Measurements from ENCODE around the gene ACTL7A.

The ACTL7A gene

GRCh38 chr9:108910914-108911313 lies 48.8 kb downstream of the ACTL7A start:
- Histone ChIP-seq H3K27ac (ENCODE audit: poor library complexity, severe bottlenecking) (no peak overlapping the region), H3K27me3 (ENCODE audit: insufficient read depth, poor library complexity, severe bottlenecking) (no peaks in the 10 kb centered on the region), H3K36me3 (ENCODE audit: low read depth) (peaks cover 94% of the 10 kb centered on the region), H3K4me1 (ENCODE audit: insufficient read depth, poor library complexity, severe bottlenecking) (no peaks in the 10 kb centered on the region), H3K9me3 (ENCODE audit: severe bottlenecking) (no peaks in the 10 kb centered on the region), H3K4me3 (ENCODE audit: severe bottlenecking) (no peak overlapping the region)
- no peak for ATAC-seq (ENCODE audit: low read depth)
- TF ChIP-seq CTCF (IDR thresholded peaks at IDR 0.05; ENCODE audit: poor library complexity, severe bottlenecking), result no peak
- no peak for DNase-seq (ENCODE audit: low spot score)

DNA sequence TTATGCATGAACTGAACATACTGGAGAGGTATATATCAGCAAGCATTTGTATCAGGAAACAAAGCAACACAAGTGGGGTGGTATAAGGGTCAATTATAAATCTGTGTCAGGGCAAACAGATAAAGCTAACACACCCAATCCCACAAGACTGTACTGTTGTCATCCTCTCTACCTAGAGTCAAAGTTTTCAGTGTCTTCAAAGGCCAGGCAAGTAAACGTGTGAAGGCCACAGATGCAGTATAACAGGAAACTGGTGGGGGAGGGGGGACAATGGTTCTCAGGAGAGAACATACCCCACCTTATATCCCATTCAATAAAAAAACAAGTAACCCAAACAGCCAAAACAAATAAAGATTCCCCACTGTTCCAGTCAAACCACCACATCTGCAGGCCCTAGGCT lies 49.8 kb downstream of the ACTL7A start:
- Histone ChIP-seq H3K27me3 (ENCODE audit: insufficient read depth, poor library complexity, severe bottlenecking) (no peaks in the 10 kb centered on the region), H3K4me3 (ENCODE audit: severe bottlenecking) (no peak overlapping the region), H3K4me1 (ENCODE audit: insufficient read depth, poor library complexity, severe bottlenecking) (no peaks in the 10 kb centered on the region), H3K36me3 (ENCODE audit: low read depth) (peaks cover 94% of the 10 kb centered on the region), H3K9me3 (ENCODE audit: severe bottlenecking) (no peaks in the 10 kb centered on the region), H3K27ac (ENCODE audit: poor library complexity, severe bottlenecking) (no peak overlapping the region)
- no peak for ATAC-seq (ENCODE audit: low read depth)
- TF ChIP-seq CTCF (IDR thresholded peaks at IDR 0.05; ENCODE audit: poor library complexity, severe bottlenecking), result no peak
- DNase-seq (ENCODE audit: low spot score), result no peak
